Smooth muscle cell (in vitro differentiated cells): ENCODE results near the gene CFAP97D2. TPM values are rescaled to one million over a fixed set of nuclear protein-coding genes. Genes with fewer than 3 reads are reported as not detected.

ENCODE experiments used
- DNase-seq: peaks from one replicate; lab custom pipeline; 2025; ENCODE audit not compliant: unreplicated experiment; lab: John Stamatoyannopoulos, UW
- H2AFZ ChIP-seq: fragments of 200-600 bp; sonication (generic); 2 replicates; pipeline ENCODE4 v1.6.0; 2016; ENCODE audit warnings: antibody characterized with exemption, low read depth, mild to moderate bottlenecking
- H3F3A ChIP-seq: fragments of 200-600 bp; sonication (generic); 2 replicates; pipeline ENCODE4 v1.6.0; 2017; ENCODE audit warnings: antibody characterized with exemption, low read depth
- H3K27ac ChIP-seq: fragments of 200-600 bp; sonication (generic); 2 replicates; pipeline ENCODE4 v1.5.1; 2016; ENCODE audit warnings: low read depth, mild to moderate bottlenecking
- H3K27me3 ChIP-seq: fragments of 200-600 bp; sonication (generic); 2 replicates; pipeline ENCODE4 v1.6.1; 2016; ENCODE audit warnings: low read depth, mild to moderate bottlenecking
- H3K36me3 ChIP-seq: fragments of 200-600 bp; sonication (generic); 2 replicates; pipeline ENCODE4 v1.5.1; 2016; ENCODE audit warnings: low read depth
- H3K4me1 ChIP-seq: fragments of 200-600 bp; sonication (generic); 2 replicates; pipeline ENCODE4 v1.5.1; 2016; ENCODE audit warnings: low read depth
- H3K4me2 ChIP-seq: fragments of 200-600 bp; sonication (generic); 2 replicates; pipeline ENCODE4 v1.6.0; 2016; ENCODE audit warnings: mild to moderate bottlenecking
- H3K4me3 ChIP-seq: fragments of 200-600 bp; sonication (generic); 2 replicates; pipeline ENCODE4 v1.5.1; 2016; ENCODE audit warnings: mild to moderate bottlenecking
- H3K79me2 ChIP-seq: fragments of 200-600 bp; sonication (generic); 2 replicates; pipeline ENCODE4 v1.6.0; 2016; ENCODE audit warnings: low read depth, mild to moderate bottlenecking
- H3K9ac ChIP-seq: fragments of 200-600 bp; sonication (generic); 2 replicates; pipeline ENCODE4 v1.6.0; 2016; ENCODE audit warnings: low read depth
- H3K9me3 ChIP-seq: fragments of 200-600 bp; sonication (generic); replicated peaks from 2 replicates; pipeline ENCODE4 v1.5.1; 2016; ENCODE audit warnings: low read depth
- H4K20me1 ChIP-seq: fragments of 200-600 bp; sonication (generic); 2 replicates; pipeline ENCODE4 v1.6.0; 2016; ENCODE audit warnings: low read depth
- CTCF ChIP-seq: fragments of 200-600 bp; sonication (generic); IDR thresholded peaks from 2 replicates; pipeline ENCODE4 v1.5.1; 2017; ENCODE audit warnings: borderline replicate concordance, mild to moderate bottlenecking, antibody characterized with exemption; ENCODE audit not compliant: insufficient read depth, poor library complexity, severe bottlenecking
- WGBS: methylation state at CpG from one replicate; pipeline ENCODE4 v1.1.7; 2016; ENCODE audit warnings: low lambda C conversion rate; 5-methylcytosine and 5-hydroxymethylcytosine counted together
- polyA plus RNA-seq: library from polyadenylated mRNA; unstranded; fragments of >200 nt; fragmentation: Nextera tagmentation; extraction: Ambion mirVana; gene quantifications from 2 replicates; pipeline ENCODE4 v1.2.1, GENCODE V29; 2016
- total RNA-seq: library from RNA; depleted of rRNA; stranded (reverse); fragments of >200 nt; gene quantifications from 2 replicates; pipeline ENCODE4 v1.2.3, GENCODE V29; 2014

The CFAP97D2 gene
- total and polyA plus RNA-seq, 2 experiments from 2014 or later, result not detected

GRCh38 chr13:114225610-114226009 is 46.6 kb downstream of the CFAP97D2 start:
- no peaks in the 10 kb centered on the region for H3K9me3 ChIP-seq

GRCh38 chr13:114226088-114226487 is 47.0 kb downstream of the CFAP97D2 start:
- no peak overlapping the region for H2AFZ ChIP-seq
- no peak overlapping the region for H3K9ac ChIP-seq
- 89% methylated on average over 11 of the region's 11 CpGs for WGBS
- DNase-seq, result no peak
- peaks cover 7% of the 10 kb centered on the region for H3F3A ChIP-seq
- H3K27ac ChIP-seq, result no peak overlapping the region
- no peak for TF ChIP-seq CTCF
- H3K9me3 ChIP-seq, result no peaks in the 10 kb centered on the region
- no peaks in the 10 kb centered on the region for H3K79me2 ChIP-seq
- H3K4me2 ChIP-seq, result no peak overlapping the region
- peaks cover 11% of the 10 kb centered on the region for H3K4me1 ChIP-seq
- H3K4me3 ChIP-seq, result no peak overlapping the region
- no peaks in the 10 kb centered on the region for H3K27me3 ChIP-seq
- H3K36me3 ChIP-seq, result no peaks in the 10 kb centered on the region
- H4K20me1 ChIP-seq, result no peaks in the 10 kb centered on the region

More at GRCh38 chr13:114225610-114226009, 46.6 kb downstream of the CFAP97D2 start:
- no peaks in the 10 kb centered on the region for H3K79me2 ChIP-seq
- H4K20me1 ChIP-seq, result no peaks in the 10 kb centered on the region
- TF ChIP-seq CTCF, result no peak
- no peaks in the 10 kb centered on the region for H3K27me3 ChIP-seq
- peaks cover 11% of the 10 kb centered on the region for H3K4me1 ChIP-seq
- no peaks in the 10 kb centered on the region for H3K36me3 ChIP-seq
- no peak overlapping the region for H3K9ac ChIP-seq
- no peak overlapping the region for H3K27ac ChIP-seq
- peaks cover 7% of the 10 kb centered on the region for H3F3A ChIP-seq
- no peak overlapping the region for H3K4me3 ChIP-seq
- DNase-seq, result no peak
- WGBS, result 82% methylated on average over 3 of the region's 8 CpGs
- no peak overlapping the region for H3K4me2 ChIP-seq
- H2AFZ ChIP-seq, result no peak overlapping the region

DNA sequence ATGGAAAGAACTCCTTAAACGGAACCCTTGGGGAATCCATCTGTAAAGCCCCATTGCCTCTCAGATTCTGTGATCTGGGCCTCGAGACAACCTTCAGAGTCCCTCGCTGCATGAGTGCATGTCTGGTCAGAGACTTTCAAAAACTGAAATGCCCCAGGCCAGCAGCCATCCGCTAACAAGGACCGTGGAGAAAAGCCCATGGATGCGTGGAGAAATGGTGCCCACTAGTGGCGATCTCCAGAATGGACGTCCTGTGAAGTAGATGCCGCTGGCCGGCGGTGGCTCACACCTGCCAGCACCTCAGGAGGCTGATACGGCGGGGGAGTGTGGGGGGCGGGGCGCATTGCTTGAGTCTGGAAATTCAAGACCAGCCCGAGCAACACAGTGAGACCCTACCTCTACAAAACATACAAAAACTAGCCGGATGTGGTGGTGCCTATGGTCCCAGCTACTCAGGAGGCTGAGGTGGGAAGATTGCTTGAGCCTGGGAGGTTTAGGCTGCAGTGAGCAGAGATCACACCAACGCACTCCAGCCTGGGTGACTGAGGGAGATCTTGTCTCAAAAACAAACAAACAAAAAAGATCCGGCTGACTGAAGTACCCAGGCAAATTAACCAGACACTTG is 47.8 kb downstream of the CFAP97D2 start:
- Histone ChIP-seq H3K27ac (no peak overlapping the region), H3K27me3 (no peaks in the 10 kb centered on the region), H4K20me1 (no peaks in the 10 kb centered on the region), H3K4me2 (no peak overlapping the region), H3K4me1 (peaks cover 11% of the 10 kb centered on the region), H3K79me2 (no peaks in the 10 kb centered on the region), H3F3A (peaks cover 7% of the 10 kb centered on the region), H3K4me3 (no peak overlapping the region), H2AFZ (no peak overlapping the region), H3K36me3 (no peaks in the 10 kb centered on the region), H3K9ac (no peak overlapping the region), H3K9me3 (no peaks in the 10 kb centered on the region)
- peak; percentile 96 for TF ChIP-seq CTCF
- DNase-seq, result peak; percentile 58
- WGBS, result 6% methylated on average over 16 of the region's 19 CpGs

DNA sequence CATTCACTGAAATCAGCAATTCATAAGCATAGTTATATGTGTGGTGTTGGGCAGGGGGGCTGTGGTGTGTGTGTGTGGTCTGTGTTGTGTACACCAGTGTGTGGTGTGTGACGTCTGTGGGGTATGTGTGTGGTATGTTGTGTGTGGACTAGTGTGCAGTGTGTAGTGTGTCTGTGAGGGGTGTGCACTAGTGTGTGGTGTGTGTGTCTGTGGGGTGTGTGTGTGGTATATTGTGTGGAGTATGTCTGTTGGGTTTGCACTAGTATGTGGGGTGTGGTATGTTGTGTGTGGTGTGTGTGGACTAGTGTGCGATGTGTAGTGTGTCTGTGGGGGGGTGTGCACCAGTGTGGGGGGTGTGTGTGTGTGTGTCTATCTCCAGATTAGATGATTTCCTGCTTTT is 48.5 kb downstream of the CFAP97D2 start:
- no peaks in the 10 kb centered on the region for H3K79me2 ChIP-seq
- H3K9me3 ChIP-seq, result no peaks in the 10 kb centered on the region
- no peak overlapping the region for H3K4me2 ChIP-seq
- H3K27ac ChIP-seq, result no peak overlapping the region
- no peak for DNase-seq
- H2AFZ ChIP-seq, result no peak overlapping the region
- WGBS, result 81% methylated on average over 2 of the region's 2 CpGs
- H3F3A ChIP-seq, result peaks cover 7% of the 10 kb centered on the region
- no peak overlapping the region for H3K9ac ChIP-seq
- no peak overlapping the region for H3K4me3 ChIP-seq
- H3K36me3 ChIP-seq, result no peaks in the 10 kb centered on the region
- no peaks in the 10 kb centered on the region for H3K27me3 ChIP-seq
- H4K20me1 ChIP-seq, result no peaks in the 10 kb centered on the region
- peaks cover 11% of the 10 kb centered on the region for H3K4me1 ChIP-seq
- TF ChIP-seq CTCF, result no peak
